H9 (cell line): ENCODE measurements around the gene PLCL1. TPM values are rescaled to one million over a fixed set of nuclear protein-coding genes. Genes with fewer than 3 reads are reported as not detected.

Experiments
- DNase-seq: peaks from one replicate; pipeline ENCODE4 v3.0.0-alpha.2; 2017
- H2AFZ ChIP-seq: one replicate; pipeline ENCODE4 v1.6.1; 2013; ENCODE audit warnings: mild to moderate bottlenecking, low read length, control low read depth, moderate library complexity
- H2AK5ac ChIP-seq: 2 replicates; pipeline ENCODE4 v1.6.1; 2013; ENCODE audit warnings: low read length, control low read depth, mixed read lengths; ENCODE audit not compliant: insufficient read length
- H2BK120ac ChIP-seq: one replicate; pipeline ENCODE4 v1.6.1; 2013; ENCODE audit warnings: low read depth, mild to moderate bottlenecking, low read length, control low read depth, inconsistent platforms; ENCODE audit not compliant: poor library complexity, severe bottlenecking
- H2BK12ac ChIP-seq: 2 replicates; pipeline ENCODE4 v1.6.1; 2013; ENCODE audit warnings: low read length, control low read depth, mixed read lengths, low read depth; ENCODE audit not compliant: insufficient read length
- H2BK15ac ChIP-seq: 2 replicates; pipeline ENCODE4 v1.6.1; 2013; ENCODE audit warnings: low read depth, low read length, control low read depth
- H2BK20ac ChIP-seq: one replicate; pipeline ENCODE4 v1.6.1; 2013; ENCODE audit warnings: low read depth, mild to moderate bottlenecking, low read length, control low read depth, inconsistent platforms; ENCODE audit not compliant: poor library complexity, severe bottlenecking
- H2BK5ac ChIP-seq: 2 replicates; pipeline ENCODE4 v1.6.1; 2013; ENCODE audit warnings: low read length, control low read depth, mixed read lengths; ENCODE audit not compliant: insufficient read length
- H3K14ac ChIP-seq: 2 replicates; pipeline ENCODE4 v1.6.1; 2013; ENCODE audit warnings: low read length, control low read depth; ENCODE audit not compliant: insufficient read depth
- H3K18ac ChIP-seq: 2 replicates; pipeline ENCODE4 v1.6.1; 2013; ENCODE audit warnings: low read depth, mild to moderate bottlenecking, mixed read lengths, low read length, control low read depth; ENCODE audit not compliant: insufficient read length
- H3K23ac ChIP-seq: 2 replicates; pipeline ENCODE4 v1.6.1; 2013; ENCODE audit warnings: low read length, control low read depth, mixed read lengths, low read depth; ENCODE audit not compliant: insufficient read length
- H3K23me2 ChIP-seq: 2 replicates; pipeline ENCODE4 v1.6.1; 2013; ENCODE audit warnings: low read depth, mild to moderate bottlenecking, mixed read lengths, low read length, control low read depth; ENCODE audit not compliant: insufficient read length, poor library complexity, severe bottlenecking
- H3K27ac ChIP-seq: 2 replicates; pipeline ENCODE4 v1.5.1; 2013; ENCODE audit warnings: low read length, control low read depth, mixed read lengths, low read depth; ENCODE audit not compliant: insufficient read length
- H3K27me3 ChIP-seq: 2 replicates; pipeline ENCODE4 v1.6.1; 2013; ENCODE audit warnings: low read length, control low read depth, inconsistent platforms; ENCODE audit not compliant: insufficient read depth
- H3K4ac ChIP-seq: 2 replicates; pipeline ENCODE4 v1.6.1; 2013; ENCODE audit warnings: low read depth, mild to moderate bottlenecking, control low read depth, inconsistent platforms, low read length, moderate library complexity
- H3K4me1 ChIP-seq: 2 replicates; pipeline ENCODE4 v1.6.1; 2013; ENCODE audit warnings: low read length, control low read depth, inconsistent platforms; ENCODE audit not compliant: insufficient read depth
- H3K4me2 ChIP-seq: 2 replicates; pipeline ENCODE4 v1.6.1; 2013; ENCODE audit warnings: low read length, control low read depth, mixed read lengths; ENCODE audit not compliant: insufficient read length, insufficient read depth
- H3K56ac ChIP-seq: 2 replicates; pipeline ENCODE4 v1.6.1; 2013; ENCODE audit warnings: low read depth, mild to moderate bottlenecking, mixed read lengths, low read length, control low read depth; ENCODE audit not compliant: insufficient read length
- H3K79me1 ChIP-seq: 2 replicates; pipeline ENCODE4 v1.6.1; 2013; ENCODE audit warnings: low read depth, mild to moderate bottlenecking, moderate library complexity, low read length, control low read depth, inconsistent platforms; ENCODE audit not compliant: insufficient read depth, poor library complexity, severe bottlenecking
- H3K79me2 ChIP-seq: 2 replicates; pipeline ENCODE4 v1.6.1; 2013; ENCODE audit warnings: low read length, control low read depth, inconsistent platforms; ENCODE audit not compliant: insufficient read depth
- H3K9ac ChIP-seq: 2 replicates; pipeline ENCODE4 v1.6.1; 2013; ENCODE audit warnings: low read length, control low read depth, mixed read lengths; ENCODE audit not compliant: insufficient read length; ENCODE audit errors: extremely low read depth
- H3K9me3 ChIP-seq: one replicate; pipeline ENCODE4 v1.6.1; 2013; ENCODE audit warnings: low read depth, low read length, inconsistent platforms; ENCODE audit not compliant: control insufficient read depth
- H3T11ph ChIP-seq: one replicate; pipeline ENCODE4 v1.6.1; 2013; ENCODE audit warnings: mild to moderate bottlenecking, low read length, control low read depth, inconsistent platforms
- H4K20me1 ChIP-seq: one replicate; pipeline ENCODE4 v1.6.1; 2013; ENCODE audit not compliant: control insufficient read depth, insufficient read length, insufficient read depth
- H4K5ac ChIP-seq: 2 replicates; pipeline ENCODE4 v1.6.1; 2013; ENCODE audit warnings: low read depth, mild to moderate bottlenecking, mixed read lengths, low read length, control low read depth; ENCODE audit not compliant: insufficient read length
- H4K8ac ChIP-seq: replicated peaks from 2 replicates; pipeline ENCODE4 v1.6.1; 2013; ENCODE audit warnings: low read length, control low read depth, mixed read lengths, low read depth; ENCODE audit not compliant: insufficient read length
- H4K91ac ChIP-seq: 2 replicates; pipeline ENCODE4 v1.6.1; 2013; ENCODE audit warnings: low read depth, mild to moderate bottlenecking, moderate library complexity, mixed read lengths, low read length, control low read depth; ENCODE audit not compliant: insufficient read length
- H3K27ac Mint-ChIP-seq, 3 experiments: 2 replicates in 2 of 3; 3 replicates in 1 of 3; pipeline ENCODE4 v1.8.0; 2020 to 2021; ENCODE audit warnings: mixed read lengths in 3 of 3, mild to moderate bottlenecking in 1 of 3, moderate library complexity in 1 of 3
- H3K27me3 Mint-ChIP-seq: 2 replicates; pipeline ENCODE4 v1.8.0; 2021; ENCODE audit warnings: low read depth, mild to moderate bottlenecking, moderate library complexity, mixed read lengths
- H3K36me3 Mint-ChIP-seq, 3 experiments: 2 replicates in 2 of 3; 3 replicates in 1 of 3; pipeline ENCODE4 v1.8.0; 2020 to 2021; ENCODE audit warnings: low read depth in 3 of 3, mixed read lengths in 3 of 3; ENCODE audit not compliant: insufficient read depth in 1 of 3
- H3K4me1 Mint-ChIP-seq, 2 experiments: 2 replicates each; pipeline ENCODE4 v1.8.0; 2020; ENCODE audit warnings: mixed read lengths in 2 of 2
- H3K4me3 Mint-ChIP-seq, 2 experiments: 2 replicates in 1 of 2; 3 replicates in 1 of 2; pipeline ENCODE4 v1.8.0; 2020 to 2021; ENCODE audit warnings: mild to moderate bottlenecking in 2 of 2, mixed read lengths in 2 of 2, moderate library complexity in 1 of 2
- H3K9me3 Mint-ChIP-seq, 2 experiments: 2 replicates in 1 of 2; 3 replicates in 1 of 2; pipeline ENCODE4 v1.8.0; 2020; ENCODE audit warnings: mild to moderate bottlenecking in 2 of 2, mixed read lengths in 2 of 2, moderate library complexity in 1 of 2
- CTCF ChIP-seq: fragments of 200-600 bp; sonication (generic); conservative IDR thresholded peaks from 3 replicates; pipeline ENCODE4 v1.8.0; 2021; ENCODE audit warnings: antibody characterized with exemption, mild to moderate bottlenecking
- WGBS: extraction: QIAGEN DNeasy Blood & Tissue Kit; methylation state at CpG from one replicate; pipeline ENCODE4 v1.1.7; 2013; ENCODE audit warnings: missing lambda C conversion rate, low lambda C conversion rate, mixed read lengths; ENCODE audit not compliant: insufficient read length; ENCODE audit errors: extremely low coverage; 5-methylcytosine and 5-hydroxymethylcytosine counted together
- total RNA-seq: library from RNA; stranded (reverse); gene quantifications from 2 replicates; pipeline ENCODE4 v1.2.1, GENCODE V29; 2021

The PLCL1 gene
- total RNA-seq, 1 experiment from 2014 or later, result 0.04 TPM

DNA sequence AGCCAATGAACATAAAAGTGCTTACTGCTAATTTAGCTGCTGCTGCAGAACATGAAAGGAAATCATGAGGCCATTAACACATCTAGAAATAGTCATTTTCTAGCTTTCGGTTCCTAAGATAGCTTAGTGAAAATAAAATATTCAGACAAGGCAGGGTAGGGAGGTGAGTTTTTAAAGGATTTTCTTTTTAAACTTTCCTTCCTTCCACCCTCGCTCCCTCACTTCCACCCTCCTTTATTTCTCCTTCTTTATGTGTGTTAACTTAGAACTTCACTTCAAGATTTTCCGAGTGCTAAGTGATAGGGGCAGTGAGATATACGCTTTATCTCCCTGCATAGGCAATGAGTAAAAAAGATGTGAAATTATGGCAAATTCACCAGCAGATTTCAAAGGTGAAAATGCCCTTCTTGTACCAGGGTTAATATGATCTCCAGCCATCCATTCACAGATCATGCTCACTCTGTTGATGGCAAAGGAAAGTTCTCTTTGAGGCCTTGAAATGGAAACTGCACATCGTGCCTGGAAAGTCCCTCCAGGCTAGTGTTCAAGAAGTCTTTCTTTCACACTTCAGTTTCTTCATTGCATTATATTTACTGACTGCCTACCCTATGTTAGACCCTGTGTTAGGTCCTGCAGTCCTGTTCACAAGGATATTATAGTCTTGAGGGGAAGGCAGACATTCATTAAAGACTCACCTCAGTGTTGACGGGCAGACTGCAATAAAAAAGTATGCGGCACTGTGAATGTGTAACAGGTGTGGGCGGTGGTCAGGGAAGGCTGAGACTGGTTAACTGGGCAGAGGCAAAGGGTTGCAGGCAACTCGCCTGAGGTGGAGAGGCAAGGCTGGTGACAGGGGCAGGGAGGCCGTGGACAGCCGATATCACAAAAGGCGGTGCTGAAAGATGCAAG is 200.8 kb downstream of the PLCL1 start:
- no peaks in the 10 kb centered on the region for H3K36me3 Mint-ChIP-seq
- H4K5ac ChIP-seq, result no peak overlapping the region
- no peak for TF ChIP-seq CTCF
- H3K4me1 Mint-ChIP-seq, result no peaks in the 10 kb centered on the region
- H3K9me3 ChIP-seq, result no peaks in the 10 kb centered on the region
- no peaks in the 10 kb centered on the region for H3K4me1 ChIP-seq
- no peak overlapping the region for H4K8ac ChIP-seq
- no peaks in the 10 kb centered on the region for H3K79me2 ChIP-seq
- no peak overlapping the region for H4K91ac ChIP-seq
- H3K27ac ChIP-seq, result no peak overlapping the region
- no peak overlapping the region for H2BK5ac ChIP-seq
- no peaks in the 10 kb centered on the region; a peak in 1 of 5 replicates for H3K9me3 Mint-ChIP-seq
- no CpG with 5 or more reads among the region's 12 CpGs for WGBS
- peaks cover 2% of the 10 kb centered on the region; the same call in 1 of the 2 replicates for H3K27me3 Mint-ChIP-seq
- DNase-seq, result no peak
- no peak overlapping the region for H3K23ac ChIP-seq
- no peaks in the 10 kb centered on the region for H3K27me3 ChIP-seq
- H3K4me3 Mint-ChIP-seq, result no peak overlapping the region; a peak in 1 of 5 replicates
- no peak overlapping the region for H3K9ac ChIP-seq
- no peak overlapping the region for H2BK15ac ChIP-seq
- peak overlapping the region in 1 of 3 experiments; percentile 3; a peak in 1 of 7 replicates for H3K27ac Mint-ChIP-seq
- no peak overlapping the region for H2BK20ac ChIP-seq
- no peak overlapping the region for H2BK120ac ChIP-seq
- no peak overlapping the region for H3T11ph ChIP-seq
- H2AK5ac ChIP-seq, result no peak overlapping the region
- no peak overlapping the region for H3K18ac ChIP-seq
- no peak overlapping the region for H3K14ac ChIP-seq
- no peak overlapping the region for H3K56ac ChIP-seq
- H3K4ac ChIP-seq, result no peak overlapping the region
- H3K23me2 ChIP-seq, result no peaks in the 10 kb centered on the region
- H2AFZ ChIP-seq, result no peak overlapping the region
- no peaks in the 10 kb centered on the region for H3K79me1 ChIP-seq
- no peak overlapping the region for H2BK12ac ChIP-seq
- no peaks in the 10 kb centered on the region for H4K20me1 ChIP-seq
- no peak overlapping the region for H3K4me2 ChIP-seq
